HCT116 (cell line): Measurements from ENCODE around the gene EGFLAM.

Experiments used
- ZNF274 ChIP-seq: fragments of 200-500 bp; sonication (Bioruptor generic); IDR thresholded peaks from 2 replicates; pipeline ENCODE4 v1.6.1; 2014; ENCODE audit warnings: mild to moderate bottlenecking, low read depth, low read length, inconsistent platforms
- TF ChIP-seq, protein P1 (sequence below), 3 experiments: fragments of 200-600 bp in 1 of 3; sonication (generic) in 1 of 3; IDR thresholded peaks in 2 of 3; conservative IDR thresholded peaks in 1 of 3; 2 replicates each; pipeline ENCODE4 v1.5.1; 2012 to 2017; ENCODE audit warnings: low read depth in 2 of 3, low read length in 2 of 3, antibody characterized with exemption in 1 of 3, borderline replicate concordance in 1 of 3, control low read depth in 1 of 3, mild to moderate bottlenecking in 1 of 3, mixed read lengths in 1 of 3, mixed run types in 1 of 3, moderate library complexity in 1 of 3; ENCODE audit not compliant: insufficient read depth in 1 of 3
- TF ChIP-seq, protein P2 (sequence below): IDR thresholded peaks from 2 replicates; pipeline ENCODE4 v1.6.1; 2012; ENCODE audit warnings: low read depth

DNA sequence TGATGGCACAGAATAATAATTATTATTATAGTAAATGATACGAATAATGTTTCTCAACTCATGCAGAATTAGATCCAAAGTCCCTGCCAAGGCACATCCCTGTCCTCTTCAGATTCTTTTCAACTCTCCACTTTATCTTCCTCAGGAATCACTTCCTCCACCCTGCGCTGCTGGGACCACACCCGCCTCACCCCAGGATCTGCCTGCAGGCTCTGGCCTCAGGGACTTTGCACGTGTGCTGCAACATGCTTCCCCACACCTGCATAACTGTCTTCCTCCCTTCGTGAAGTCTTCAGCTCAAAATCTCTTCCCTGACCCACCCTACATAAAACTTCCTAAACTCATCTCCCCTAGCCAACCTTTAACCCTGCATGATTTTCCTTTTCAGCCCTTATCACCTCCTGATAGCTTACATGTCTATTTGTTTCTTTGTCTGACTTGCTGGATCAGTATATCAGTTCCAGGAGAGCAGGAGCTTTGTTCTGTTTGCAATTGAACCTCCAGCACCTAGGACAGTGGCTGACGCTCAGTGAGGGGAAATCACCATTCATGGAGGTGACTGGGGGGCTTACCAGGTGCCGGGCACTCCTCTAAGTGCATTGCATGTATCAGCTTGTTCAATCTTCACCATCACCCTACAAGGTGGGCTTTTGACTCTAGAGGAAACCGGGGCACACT, 47.5 kb upstream of the EGFLAM start:
- TF ChIP-seq ZNF274, result no peak
- TF ChIP-seq, protein P1, sequence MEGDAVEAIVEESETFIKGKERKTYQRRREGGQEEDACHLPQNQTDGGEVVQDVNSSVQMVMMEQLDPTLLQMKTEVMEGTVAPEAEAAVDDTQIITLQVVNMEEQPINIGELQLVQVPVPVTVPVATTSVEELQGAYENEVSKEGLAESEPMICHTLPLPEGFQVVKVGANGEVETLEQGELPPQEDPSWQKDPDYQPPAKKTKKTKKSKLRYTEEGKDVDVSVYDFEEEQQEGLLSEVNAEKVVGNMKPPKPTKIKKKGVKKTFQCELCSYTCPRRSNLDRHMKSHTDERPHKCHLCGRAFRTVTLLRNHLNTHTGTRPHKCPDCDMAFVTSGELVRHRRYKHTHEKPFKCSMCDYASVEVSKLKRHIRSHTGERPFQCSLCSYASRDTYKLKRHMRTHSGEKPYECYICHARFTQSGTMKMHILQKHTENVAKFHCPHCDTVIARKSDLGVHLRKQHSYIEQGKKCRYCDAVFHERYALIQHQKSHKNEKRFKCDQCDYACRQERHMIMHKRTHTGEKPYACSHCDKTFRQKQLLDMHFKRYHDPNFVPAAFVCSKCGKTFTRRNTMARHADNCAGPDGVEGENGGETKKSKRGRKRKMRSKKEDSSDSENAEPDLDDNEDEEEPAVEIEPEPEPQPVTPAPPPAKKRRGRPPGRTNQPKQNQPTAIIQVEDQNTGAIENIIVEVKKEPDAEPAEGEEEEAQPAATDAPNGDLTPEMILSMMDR (IDR thresholded peaks at IDR 0.05 in 2 of 3, conservative IDR thresholded peaks at IDR 0.05 in 1 of 3; ENCODE audit: borderline replicate concordance in 1 of 3, insufficient read depth in 1 of 3, low read depth in 2 of 3, low read length in 2 of 3), result no peak
- TF ChIP-seq, protein P2, sequence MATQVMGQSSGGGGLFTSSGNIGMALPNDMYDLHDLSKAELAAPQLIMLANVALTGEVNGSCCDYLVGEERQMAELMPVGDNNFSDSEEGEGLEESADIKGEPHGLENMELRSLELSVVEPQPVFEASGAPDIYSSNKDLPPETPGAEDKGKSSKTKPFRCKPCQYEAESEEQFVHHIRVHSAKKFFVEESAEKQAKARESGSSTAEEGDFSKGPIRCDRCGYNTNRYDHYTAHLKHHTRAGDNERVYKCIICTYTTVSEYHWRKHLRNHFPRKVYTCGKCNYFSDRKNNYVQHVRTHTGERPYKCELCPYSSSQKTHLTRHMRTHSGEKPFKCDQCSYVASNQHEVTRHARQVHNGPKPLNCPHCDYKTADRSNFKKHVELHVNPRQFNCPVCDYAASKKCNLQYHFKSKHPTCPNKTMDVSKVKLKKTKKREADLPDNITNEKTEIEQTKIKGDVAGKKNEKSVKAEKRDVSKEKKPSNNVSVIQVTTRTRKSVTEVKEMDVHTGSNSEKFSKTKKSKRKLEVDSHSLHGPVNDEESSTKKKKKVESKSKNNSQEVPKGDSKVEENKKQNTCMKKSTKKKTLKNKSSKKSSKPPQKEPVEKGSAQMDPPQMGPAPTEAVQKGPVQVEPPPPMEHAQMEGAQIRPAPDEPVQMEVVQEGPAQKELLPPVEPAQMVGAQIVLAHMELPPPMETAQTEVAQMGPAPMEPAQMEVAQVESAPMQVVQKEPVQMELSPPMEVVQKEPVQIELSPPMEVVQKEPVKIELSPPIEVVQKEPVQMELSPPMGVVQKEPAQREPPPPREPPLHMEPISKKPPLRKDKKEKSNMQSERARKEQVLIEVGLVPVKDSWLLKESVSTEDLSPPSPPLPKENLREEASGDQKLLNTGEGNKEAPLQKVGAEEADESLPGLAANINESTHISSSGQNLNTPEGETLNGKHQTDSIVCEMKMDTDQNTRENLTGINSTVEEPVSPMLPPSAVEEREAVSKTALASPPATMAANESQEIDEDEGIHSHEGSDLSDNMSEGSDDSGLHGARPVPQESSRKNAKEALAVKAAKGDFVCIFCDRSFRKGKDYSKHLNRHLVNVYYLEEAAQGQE, result peak; percentile 20
